HCT116 (cell line): ENCODE data around the gene TAF11L8. TPM values are rescaled to one million over a fixed set of nuclear protein-coding genes. Genes with fewer than 3 reads are reported as not detected.
"Not testable (repeated sequence)": the region's sequence is repeated elsewhere in the genome, so short reads cannot be mapped to it uniquely, and the experiment has no call there.

ENCODE experiments used
- ATAC-seq: fragments of 200-7000 bp; cut with Tn5 transposase; 2 replicates; pipeline ENCODE4 v1.9.1; 2020; ENCODE audit warnings: mild to moderate bottlenecking, moderate library complexity
- BruUV-seq: library from RNA; stranded (reverse); fragments of 400-500 nt; replicated peaks from 2 replicates; lab custom pipeline; 2021; lab: Mats Ljungman, UMichigan
- CTCF ChIA-PET: fragments of 300-600 bp; sonication (Branson Sonifier 250); formaldehyde crosslinking; loops from one replicate; lab custom pipeline; 2021; ENCODE audit warnings: antibody characterized with exemption; lab: Charles Lee
- POLR2A ChIA-PET: fragments of 300-600, 350-600 bp; sonication (Branson Sonifier 250); formaldehyde crosslinking; loops from one replicate; lab custom pipeline; 2021; ENCODE audit warnings: antibody characterized with exemption; lab: Charles Lee
- RAD21 ChIA-PET, 2 experiments: fragments of 300-600 bp; sonication (Branson Sonifier 250); formaldehyde crosslinking; loops; one replicate each; lab custom pipeline; 2023; ENCODE audit warnings: low total read pairs in 2 of 2; ENCODE audit not compliant: uncharacterized antibody in 2 of 2, unreplicated experiment in 2 of 2, low non-redundant PET in 1 of 2; lab: Charles Lee
- DNase-seq: peaks from one replicate; pipeline ENCODE4 v3.0.0-alpha.2; 2010; ENCODE audit warnings: low read depth, low spot score
- H2AFZ ChIP-seq: fragments of 200-600 bp; shearing (Covaris generic), sonication (generic); 2 replicates; pipeline ENCODE4 v1.6.1; 2017; ENCODE audit warnings: low read depth, mixed run types, mixed read lengths, antibody characterized with exemption, low read length; ENCODE audit not compliant: poor library complexity, severe bottlenecking
- H3K27ac ChIP-seq: 2 replicates; pipeline ENCODE4 v1.5.1; 2012; ENCODE audit warnings: low read depth, low read length
- H3K27me3 ChIP-seq: fragments of 200-600 bp; sonication (generic); 2 replicates; pipeline ENCODE4 v1.6.1; 2016; ENCODE audit warnings: mixed run types, low read length, mixed read lengths; ENCODE audit not compliant: insufficient read depth
- H3K36me3 ChIP-seq, 2 experiments: fragments of 200-500 bp in 1 of 2; fragments of 200-600 bp in 1 of 2; sonication (Bioruptor generic) in 1 of 2; sonication (generic) in 1 of 2; 2 replicates each; pipeline versions ENCODE4 v1.5.1 to v1.6.1; 2014 to 2016; ENCODE audit warnings: low read length in 2 of 2, inconsistent platforms in 1 of 2, mixed read lengths in 1 of 2, mixed run types in 1 of 2; ENCODE audit not compliant: insufficient read depth in 2 of 2, control insufficient read depth in 1 of 2
- H3K4me1 ChIP-seq, 2 experiments: fragments of 200-600 bp in 1 of 2; sonication (generic) in 1 of 2; 2 replicates each; pipeline versions ENCODE4 v1.5.1 to v1.6.1; 2012 to 2017; ENCODE audit warnings: low read length in 2 of 2, inconsistent platforms in 1 of 2, mild to moderate bottlenecking in 1 of 2, mixed read lengths in 1 of 2, mixed run types in 1 of 2, moderate library complexity in 1 of 2; ENCODE audit not compliant: insufficient read depth in 2 of 2, control insufficient read depth in 1 of 2
- H3K4me2 ChIP-seq: fragments of 200-600 bp; sonication (generic); 2 replicates; pipeline ENCODE4 v1.6.1; 2017; ENCODE audit warnings: mixed run types, low read length, mixed read lengths
- H3K4me3 ChIP-seq, 2 experiments: fragments of 200-600 bp in 1 of 2; sonication (generic) in 1 of 2; replicated peaks in 1 of 2; 2 replicates each; pipeline ENCODE4 v1.5.1; 2011 to 2016; ENCODE audit warnings: low read length in 2 of 2, control low read depth in 1 of 2, low read depth in 1 of 2, mild to moderate bottlenecking in 1 of 2, mixed read lengths in 1 of 2, mixed run types in 1 of 2
- H3K79me2 ChIP-seq: fragments of 200-600 bp; sonication (generic); 2 replicates; pipeline ENCODE4 v1.6.1; 2017; ENCODE audit warnings: mild to moderate bottlenecking, mixed run types, low read length, moderate library complexity, mixed read lengths; ENCODE audit not compliant: insufficient read depth
- H3K9ac ChIP-seq: fragments of 200-600 bp; sonication (generic); 2 replicates; pipeline ENCODE4 v1.6.1; 2016; ENCODE audit warnings: low read length, mixed read lengths
- H3K9me2 ChIP-seq: fragments of 200-600 bp; sonication (generic), shearing (Covaris generic); 2 replicates; pipeline ENCODE4 v1.6.1; 2017; ENCODE audit warnings: mixed run types, mild to moderate bottlenecking, moderate library complexity; ENCODE audit not compliant: insufficient read depth
- H3K9me3 ChIP-seq, 2 experiments: fragments of 200-500 bp in 1 of 2; fragments of 200-600 bp in 1 of 2; sonication (Bioruptor generic) in 1 of 2; sonication (generic) in 1 of 2; 2 replicates each; pipeline ENCODE4 v1.6.1; 2014 to 2017; ENCODE audit warnings: low read length in 2 of 2, mixed read lengths in 2 of 2, inconsistent platforms in 1 of 2, low read depth in 1 of 2, mild to moderate bottlenecking in 1 of 2, mixed run types in 1 of 2, moderate library complexity in 1 of 2; ENCODE audit not compliant: control insufficient read depth in 1 of 2, insufficient read depth in 1 of 2
- H4K20me1 ChIP-seq: fragments of 200-600 bp; sonication (generic), shearing (Covaris generic); 2 replicates; pipeline ENCODE4 v1.6.1; 2017; ENCODE audit warnings: mixed run types, mild to moderate bottlenecking, moderate library complexity; ENCODE audit not compliant: insufficient read depth
- intact Hi-C: fragments of 100-400 bp; cut with micrococcal nuclease; formaldehyde crosslinking; loops from 2 replicates; pipeline ENCODE4 v1.10.0; 2022
- total RNA-seq: library from RNA; stranded (reverse); gene quantifications from one replicate; pipeline ENCODE4 v1.2.1, GENCODE V29; 2021; ENCODE audit not compliant: unreplicated experiment

Gene TAF11L8
- total RNA-seq, 1 experiment from 2014 or later: not detected

- H3K9me3 ChIP-seq, H3K4me3 ChIP-seq, CTCF ChIA-PET, H3K79me2 ChIP-seq, H3K9me2 ChIP-seq, H2AFZ ChIP-seq, POLR2A ChIA-PET, H3K4me1 ChIP-seq, H3K4me2 ChIP-seq, H3K27me3 ChIP-seq, RAD21 ChIA-PET, H3K36me3 ChIP-seq, H4K20me1 ChIP-seq, H3K27ac ChIP-seq, DNase-seq, BruUV-seq, ATAC-seq, intact Hi-C loops, H3K9ac ChIP-seq: not testable (repeated sequence)
Observed at GRCh38 chr5:17597728-17598127, 7.0 kb upstream of the TAF11L8 start, which contains the start of gene TAF11L10. TAF11L10 (minus strand) TSS chr5:17597828.

DNA sequence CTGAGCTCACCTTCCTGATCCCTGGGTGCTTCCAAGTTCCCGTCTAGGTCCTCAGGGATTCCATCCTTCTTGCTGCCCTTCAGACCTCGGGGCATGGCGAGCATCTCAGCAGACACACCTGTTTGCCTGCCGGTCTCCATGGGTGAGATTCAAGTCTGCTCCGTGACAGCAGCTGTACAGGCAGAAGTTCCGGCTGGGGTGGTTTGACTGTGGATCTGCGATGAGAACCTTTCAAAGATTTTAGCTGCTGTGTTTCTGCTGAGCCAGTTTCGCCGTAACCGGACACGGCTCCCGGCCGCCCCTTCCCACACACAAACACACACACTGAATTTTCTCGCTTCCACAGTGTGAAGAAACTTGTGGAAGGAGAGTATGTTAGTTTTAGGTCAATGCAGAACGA lies 3.5 kb upstream of the TAF11L8 start, which contains the start of gene TAF11L9:
Gene TAF11L9, minus strand, starts transcription at position 140 of the 400 bp plus-strand sequence.
- intact Hi-C loops, H3K79me2 ChIP-seq, H3K27me3 ChIP-seq, H3K4me1 ChIP-seq, H3K27ac ChIP-seq, RAD21 ChIA-PET, DNase-seq, H3K9ac ChIP-seq, CTCF ChIA-PET, ATAC-seq, BruUV-seq, H3K9me3 ChIP-seq, H3K9me2 ChIP-seq, H4K20me1 ChIP-seq, POLR2A ChIA-PET, H3K4me2 ChIP-seq, H3K36me3 ChIP-seq, H3K4me3 ChIP-seq, H2AFZ ChIP-seq: not testable (repeated sequence)

- POLR2A ChIA-PET, H3K27me3 ChIP-seq, H3K36me3 ChIP-seq, BruUV-seq, H3K9me2 ChIP-seq, H3K9me3 ChIP-seq, H3K4me1 ChIP-seq, CTCF ChIA-PET, H2AFZ ChIP-seq, H3K4me2 ChIP-seq, H4K20me1 ChIP-seq, DNase-seq, RAD21 ChIA-PET, H3K9ac ChIP-seq, ATAC-seq, intact Hi-C loops, H3K27ac ChIP-seq, H3K79me2 ChIP-seq, H3K4me3 ChIP-seq: not testable (repeated sequence)
Observed at GRCh38 chr5:17585658-17586057, 5.1 kb downstream of the TAF11L8 start, which contains the start of gene TAF11L7. TAF11L7 (minus strand) TSS chr5:17585758.

Other genes with a start within 250 kb of the TAF11L8 start
- gene TAF11L2, start 92.7 kb downstream of the TAF11L8 start, total RNA-seq: not detected
- gene TAF11L3, start 72.6 kb downstream of the TAF11L8 start, total RNA-seq: not detected
- not detected for gene TAF11L4, start 69.2 kb downstream of the TAF11L8 start, total RNA-seq
- not detected for gene TAF11L5, start 65.7 kb downstream of the TAF11L8 start, total RNA-seq
- not detected for gene TAF11L6, start 62.3 kb downstream of the TAF11L8 start, total RNA-seq
- not detected for gene TAF11L7, start 5.2 kb downstream of the TAF11L8 start, total RNA-seq
- gene TAF11L9, start 3.4 kb upstream of the TAF11L8 start, total RNA-seq: not detected
- gene TAF11L10, start 6.9 kb upstream of the TAF11L8 start, total RNA-seq: not detected
- gene TAF11L11, start 13.2 kb upstream of the TAF11L8 start, total RNA-seq: not detected
- gene TAF11L12, start 19.4 kb upstream of the TAF11L8 start, total RNA-seq: not detected
- not detected for gene TAF11L13, start 41.1 kb upstream of the TAF11L8 start, total RNA-seq
- gene TAF11L14, start 43.5 kb upstream of the TAF11L8 start, total RNA-seq: not detected